Caco-2 (cell line): ENCODE measurements around the gene PTPN6. TPM values are rescaled to one million over a fixed set of nuclear protein-coding genes. Genes with fewer than 3 reads are reported as not detected.

ENCODE experiments used
- BruUV-seq: library from RNA; stranded (reverse); fragments of 400-500 nt; replicated peaks from 2 replicates; lab custom pipeline; 2021; lab: Mats Ljungman, UMichigan
- CTCF ChIA-PET: fragments of 300-600 bp; sonication (Branson Sonifier 250); formaldehyde crosslinking; loops from one replicate; lab custom pipeline; 2022; ENCODE audit warnings: antibody characterized with exemption; lab: Charles Lee
- POLR2A ChIA-PET: fragments of 300-600 bp; sonication (Branson Sonifier 250); formaldehyde crosslinking; loops from one replicate; lab custom pipeline; 2022; ENCODE audit warnings: antibody characterized with exemption; lab: Charles Lee
- DNase-seq, 2 experiments: peaks; one replicate each; pipeline versions ENCODE4 v3.0.0 to v3.0.0-alpha.2; 2020 to 2022
- H3K27me3 ChIP-seq: replicated peaks from 2 replicates; pipeline ENCODE4 v1.6.0; 2011; ENCODE audit warnings: low read length; ENCODE audit not compliant: control insufficient read depth, insufficient read depth
- H3K36me3 ChIP-seq: 2 replicates; pipeline ENCODE4 v1.5.1; 2011; ENCODE audit warnings: low read length; ENCODE audit not compliant: control insufficient read depth, insufficient read depth
- H3K4me1 ChIP-seq: fragments of 250-450 bp; sonication (Bioruptor Pico); 2 replicates; pipeline ENCODE4 v1.5.1; 2020; ENCODE audit warnings: mild to moderate bottlenecking
- H3K4me3 ChIP-seq: 2 replicates; pipeline ENCODE4 v1.5.1; 2011; ENCODE audit warnings: low read depth, mild to moderate bottlenecking, control low read depth, low read length
- H3K9me3 ChIP-seq: fragments of 250-450 bp; sonication (Bioruptor Pico); 2 replicates; pipeline ENCODE4 v1.5.1; 2020; ENCODE audit warnings: mild to moderate bottlenecking, moderate library complexity
- H3K27ac Mint-ChIP-seq: one replicate; pipeline ENCODE4 v1.8.0; 2022; ENCODE audit warnings: mixed read lengths; ENCODE audit not compliant: unreplicated experiment
- H3K27me3 Mint-ChIP-seq: one replicate; pipeline ENCODE4 v1.8.0; 2022; ENCODE audit warnings: mixed read lengths; ENCODE audit not compliant: insufficient read depth, unreplicated experiment
- H3K36me3 Mint-ChIP-seq: one replicate; pipeline ENCODE4 v1.8.0; 2022; ENCODE audit warnings: mild to moderate bottlenecking, mixed read lengths; ENCODE audit not compliant: insufficient read depth, unreplicated experiment
- H3K4me1 Mint-ChIP-seq: one replicate; pipeline ENCODE4 v1.8.0; 2022; ENCODE audit warnings: low read depth, mixed read lengths; ENCODE audit not compliant: unreplicated experiment
- H3K4me3 Mint-ChIP-seq: one replicate; pipeline ENCODE4 v1.8.0; 2022; ENCODE audit warnings: mild to moderate bottlenecking, moderate library complexity, mixed read lengths; ENCODE audit not compliant: unreplicated experiment
- H3K9me3 Mint-ChIP-seq: one replicate; pipeline ENCODE4 v1.8.0; 2022; ENCODE audit warnings: mixed read lengths; ENCODE audit not compliant: unreplicated experiment
- CTCF ChIP-seq, 2 experiments: fragments of 200-600 bp in 1 of 2; IDR thresholded peaks; 1 replicate in 1 of 2; 2 replicates in 1 of 2; pipeline versions ENCODE4 v1.5.1 to v1.8.0; 2011 to 2022; ENCODE audit warnings: antibody characterized with exemption in 1 of 2, control low read depth in 1 of 2, inconsistent platforms in 1 of 2, low read depth in 1 of 2, low read length in 1 of 2, mild to moderate bottlenecking in 1 of 2, moderate library complexity in 1 of 2; ENCODE audit not compliant: insufficient read depth in 1 of 2, severe bottlenecking in 1 of 2, unreplicated experiment in 1 of 2
- intact Hi-C: fragments of 100-400 bp; cut with micrococcal nuclease; formaldehyde crosslinking; loops from one replicate; pipeline ENCODE4 v1.10.0; 2022; ENCODE audit not compliant: unreplicated experiment
- total RNA-seq: library from RNA; stranded (reverse); gene quantifications from 2 replicates; pipeline ENCODE4 v1.2.3, GENCODE V29; 2022

Gene PTPN6
- total RNA-seq, 1 experiment from 2014 or later: 43.9 TPM

- Mint-ChIP-seq H3K27me3 (peaks cover 4% of the 10 kb centered on the region), H3K36me3 (peaks cover 66% of the 10 kb centered on the region), H3K27ac (peak overlapping the region; percentile 99), H3K9me3 (no peaks in the 10 kb centered on the region), H3K4me3 (peak overlapping the region; percentile 88), H3K4me1 (peaks cover 40% of the 10 kb centered on the region)
- Histone ChIP-seq H3K27me3 (no peaks in the 10 kb centered on the region), H3K4me3 (peak overlapping the region; percentile 38), H3K9me3 (no peaks in the 10 kb centered on the region), H3K36me3 (no peaks in the 10 kb centered on the region), H3K4me1 (peaks cover 18% of the 10 kb centered on the region)
- intact Hi-C loops: loop anchor here (1.0 kb wide), 6 partner anchors 17 to 168 kb away; partner anchors contain the start of gene LPCAT3
- no TSS peak for BruUV-seq
- ChIA-PET CTCF (interaction anchor here (0.5 to 6.0 kb wide), 29 partner anchors 8 to 257 kb away, joined by 3 to 241 read pairs (median 5); partner anchors contain the start of genes C1RL, C1S, LPCAT3 and SPSB2), POLR2A (interaction anchor here (0.5 to 5.2 kb wide), 23 partner anchors 8 to 332 kb away, joined by 3 to 237 read pairs (median 6); partner anchors contain the start of genes ATN1, C1RL, CDCA3 and COPS7A)
- no peak for DNase-seq
- no peak for TF ChIP-seq CTCF (IDR thresholded peaks at IDR 0.05; ENCODE audit: insufficient read depth in 1 of 2, low read depth in 1 of 2, low read length in 1 of 2, severe bottlenecking in 1 of 2, unreplicated experiment in 1 of 2)
Measured at GRCh38 chr12:6945613-6946012, 5.5 kb upstream of the PTPN6 start.

- Mint-ChIP-seq H3K9me3 (no peaks in the 10 kb centered on the region), H3K36me3 (peaks cover 59% of the 10 kb centered on the region), H3K27me3 (peaks cover 4% of the 10 kb centered on the region), H3K4me1 (peaks cover 40% of the 10 kb centered on the region), H3K4me3 (peak overlapping the region; percentile 88), H3K27ac (peak overlapping the region; percentile 99)
- ChIA-PET CTCF (interaction anchor here (0.5 to 6.0 kb wide), 31 partner anchors 8 to 258 kb away, joined by 3 to 241 read pairs (median 5); partner anchors contain the start of genes C1RL, C1S, LPCAT3 and SPSB2), POLR2A (interaction anchor here (0.5 to 5.2 kb wide), 24 partner anchors 9 to 333 kb away, joined by 3 to 237 read pairs (median 6); partner anchors contain the start of genes ATN1, C1RL, CDCA3 and COPS7A)
- peak in 1 of 2 experiments; percentile 16 for TF ChIP-seq CTCF (IDR thresholded peaks at IDR 0.05; ENCODE audit: insufficient read depth in 1 of 2, low read depth in 1 of 2, low read length in 1 of 2, severe bottlenecking in 1 of 2, unreplicated experiment in 1 of 2)
- intact Hi-C loops: loop anchor here (1.0 kb wide), 6 partner anchors 16 to 167 kb away; partner anchors contain the start of gene LPCAT3
- BruUV-seq: no TSS peak
- Histone ChIP-seq H3K36me3 (no peaks in the 10 kb centered on the region), H3K4me3 (peak overlapping the region; percentile 64), H3K27me3 (no peaks in the 10 kb centered on the region), H3K4me1 (peaks cover 18% of the 10 kb centered on the region), H3K9me3 (no peaks in the 10 kb centered on the region)
- peak; percentile 100 for DNase-seq
Measured at GRCh38 chr12:6946033-6946919, 4.9 kb upstream of the PTPN6 start.

GRCh38 chr12:6946920-6947374 is 4.2 kb upstream of the PTPN6 start:
- Mint-ChIP-seq H3K36me3 (peaks cover 52% of the 10 kb centered on the region), H3K4me1 (peaks cover 40% of the 10 kb centered on the region), H3K9me3 (no peaks in the 10 kb centered on the region), H3K4me3 (peak overlapping the region; percentile 88), H3K27ac (peak overlapping the region; percentile 99), H3K27me3 (peaks cover 4% of the 10 kb centered on the region)
- ChIA-PET POLR2A (interaction anchor here (0.6 to 5.2 kb wide), 11 partner anchors 9 to 179 kb away, joined by 4 to 237 read pairs (median 17); partner anchors contain the start of genes C1RL, CDCA3 and USP5), CTCF (interaction anchor here (0.7 to 6.0 kb wide), 20 partner anchors 9 to 698 kb away, joined by 3 to 241 read pairs (median 8); partner anchors contain the start of genes C1RL, C1S, LPCAT3 and SPSB2)
- TF ChIP-seq CTCF (IDR thresholded peaks at IDR 0.05; ENCODE audit: insufficient read depth in 1 of 2, low read depth in 1 of 2, low read length in 1 of 2, severe bottlenecking in 1 of 2, unreplicated experiment in 1 of 2): no peak
- intact Hi-C loops: loop anchor here (1.0 kb wide), 6 partner anchors 15 to 166 kb away; partner anchors contain the start of gene LPCAT3
- no peaks in the 10 kb centered on the region for H3K36me3 ChIP-seq
- H3K4me1 ChIP-seq: peaks cover 18% of the 10 kb centered on the region
- peak overlapping the region; percentile 64 for H3K4me3 ChIP-seq
- no TSS peak for BruUV-seq
- H3K27me3 ChIP-seq: no peaks in the 10 kb centered on the region
- H3K9me3 ChIP-seq: no peaks in the 10 kb centered on the region
- DNase-seq: no peak
